ENCODE data around the gene SPAG9.

SPAG9 gene

GRCh38 chr17:51036084-51036483 lies 84.6 kb downstream of the SPAG9 start:
- no peak for TF ChIP-seq CTCF (conservative IDR thresholded peaks at IDR 0.05; ENCODE audit: low read depth, low read length)
- H3K4me3 ChIP-seq (ENCODE audit: low read length) = no peak overlapping the region
- DNase-seq (ENCODE audit: low read depth) = no peak

GRCh38 chr17:51035431-51035830 lies 85.2 kb downstream of the SPAG9 start:
- DNase-seq (ENCODE audit: low read depth) = peak; percentile 90
- TF ChIP-seq CTCF (conservative IDR thresholded peaks at IDR 0.05; ENCODE audit: low read depth, low read length) = no peak
- H3K4me3 ChIP-seq (ENCODE audit: low read length) = no peak overlapping the region

- H3K4me3 ChIP-seq (ENCODE audit: low read length) = no peak overlapping the region
- TF ChIP-seq CTCF (conservative IDR thresholded peaks at IDR 0.05; ENCODE audit: low read depth, low read length) = no peak
These were observed 85.9 kb downstream of the SPAG9 start for GRCh38 chr17:51034800-51035199.

GRCh38 chr17:51032850-51033249 lies 87.8 kb downstream of the SPAG9 start:
- no peak for TF ChIP-seq CTCF (conservative IDR thresholded peaks at IDR 0.05; ENCODE audit: low read depth, low read length)
- no peak for DNase-seq (ENCODE audit: low read depth)

More at GRCh38 chr17:51034800-51035199, 85.9 kb downstream of the SPAG9 start:
- no peak for DNase-seq (ENCODE audit: low read depth)

GRCh38 chr17:51029568-51030463 lies 90.9 kb downstream of the SPAG9 start:
- no peak for DNase-seq (ENCODE audit: low read depth)
- H3K4me3 ChIP-seq (ENCODE audit: low read length) = no peak overlapping the region
- no peak for TF ChIP-seq CTCF (conservative IDR thresholded peaks at IDR 0.05; ENCODE audit: low read depth, low read length)

More at GRCh38 chr17:51032850-51033249, 87.8 kb downstream of the SPAG9 start:
- no peak overlapping the region for H3K4me3 ChIP-seq (ENCODE audit: low read length)

GRCh38 chr17:51029142-51029541 lies 91.5 kb downstream of the SPAG9 start:
- no peak overlapping the region for H3K4me3 ChIP-seq (ENCODE audit: low read length)
- TF ChIP-seq CTCF (conservative IDR thresholded peaks at IDR 0.05; ENCODE audit: low read depth, low read length) = no peak
- DNase-seq (ENCODE audit: low read depth) = no peak
